NCI-H2227 (cell line): ENCODE data around the gene MAL.

Experiments used
- DNase-seq: peaks from one replicate; lab custom pipeline; 2025; ENCODE audit not compliant: unreplicated experiment; lab: John Stamatoyannopoulos, UW

MAL gene

GRCh38 chr2:95015261-95015912 is 10.1 kb upstream of the MAL start:
- DNase-seq: no peak

GRCh38 chr2:95016616-95017015 is 8.9 kb upstream of the MAL start:
- DNase-seq: no peak

DNA sequence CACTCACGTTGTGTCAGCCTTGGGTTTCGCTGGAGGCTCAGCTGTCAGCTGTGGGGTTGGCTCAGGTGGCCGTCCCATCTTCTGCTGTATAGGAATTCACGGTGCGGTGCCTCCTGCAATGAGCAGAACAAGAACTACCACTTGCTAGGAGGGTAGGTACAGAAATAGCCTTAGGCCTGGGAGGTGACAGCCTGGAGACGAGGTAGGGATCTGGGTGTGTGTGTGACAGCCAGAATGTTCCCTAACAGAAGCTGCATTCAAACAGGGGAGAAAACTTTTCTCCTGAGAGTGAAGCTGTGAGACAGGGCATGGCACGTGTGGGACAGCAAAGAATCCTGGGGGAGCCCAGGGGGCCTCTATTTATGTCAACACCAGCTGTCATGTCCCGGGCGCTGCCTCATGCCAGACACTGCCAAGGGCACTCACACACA is 8.4 kb upstream of the MAL start:
- no peak for DNase-seq

DNA sequence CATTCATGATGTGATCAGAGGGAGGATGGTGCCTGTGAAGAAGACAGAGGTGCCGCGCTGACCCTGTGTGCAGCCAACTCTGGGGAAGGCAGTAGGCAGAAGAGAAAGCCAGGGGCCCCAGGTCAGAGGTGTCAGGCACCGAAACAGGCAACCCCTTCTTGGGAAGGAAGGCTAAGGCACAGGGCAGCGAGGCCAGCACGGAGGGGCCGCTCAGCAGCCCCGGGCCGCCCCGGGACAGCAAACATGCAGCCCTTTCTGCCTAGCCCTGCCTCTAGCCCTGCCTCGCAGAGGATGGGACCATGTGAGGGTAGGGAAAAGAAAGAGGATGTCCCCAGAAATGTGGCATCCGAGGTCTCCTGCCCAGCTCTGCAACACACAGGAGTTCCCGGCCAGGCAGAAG is 7.7 kb upstream of the MAL start:
- no peak for DNase-seq

DNA sequence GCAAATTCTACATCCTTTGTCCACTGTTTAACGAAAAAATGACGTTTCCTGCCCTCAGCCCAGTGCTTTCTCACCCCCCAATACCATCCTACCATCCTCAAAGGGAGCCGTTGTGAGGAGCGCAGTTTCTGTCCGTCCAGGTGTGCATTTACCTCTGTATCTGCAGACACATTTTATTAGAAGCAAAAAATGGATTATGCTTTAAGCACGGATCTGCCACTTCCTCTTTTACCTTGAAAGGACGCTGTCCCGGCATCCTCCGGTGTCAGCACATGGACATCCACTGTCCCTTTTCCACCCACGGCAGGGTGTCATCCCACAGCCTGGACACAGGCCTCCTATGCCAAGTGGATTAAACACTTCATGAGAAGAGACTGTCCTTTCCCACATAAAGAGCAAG is 7.2 kb upstream of the MAL start:
- DNase-seq: no peak

DNA sequence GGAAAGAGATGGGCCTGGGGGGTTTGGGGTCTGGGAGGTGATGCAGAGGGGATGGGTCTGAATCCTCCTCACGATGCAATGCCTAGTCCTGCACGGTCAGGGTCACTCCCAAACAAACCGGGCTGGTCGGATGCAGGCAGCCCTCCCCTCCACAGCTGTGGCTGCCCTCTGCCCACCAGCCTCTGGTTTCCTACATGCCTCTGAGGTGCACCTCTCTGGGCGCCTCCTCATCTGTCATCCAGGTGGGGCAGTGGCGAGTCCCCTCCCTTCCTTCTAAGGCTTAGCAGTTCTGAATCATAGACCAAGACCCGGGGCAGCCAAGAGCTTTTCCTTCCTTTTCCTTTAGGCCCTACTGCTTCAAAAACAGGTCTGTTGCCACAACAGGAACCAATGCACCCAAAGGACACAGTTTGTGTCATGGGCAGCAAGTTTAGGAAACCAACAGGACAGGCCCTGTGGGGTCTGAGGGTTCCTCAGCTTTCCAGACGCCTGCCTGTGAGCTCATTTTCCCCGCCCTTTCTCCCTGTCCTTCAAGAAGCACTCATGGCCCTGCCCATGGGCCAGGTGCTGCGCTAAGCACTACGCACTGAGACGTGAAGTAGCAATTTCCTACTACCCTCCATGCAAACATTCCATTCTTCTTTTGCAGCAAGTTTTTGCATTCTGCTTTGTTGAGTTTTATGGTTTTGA is 6.5 kb upstream of the MAL start:
- no peak for DNase-seq

DNA sequence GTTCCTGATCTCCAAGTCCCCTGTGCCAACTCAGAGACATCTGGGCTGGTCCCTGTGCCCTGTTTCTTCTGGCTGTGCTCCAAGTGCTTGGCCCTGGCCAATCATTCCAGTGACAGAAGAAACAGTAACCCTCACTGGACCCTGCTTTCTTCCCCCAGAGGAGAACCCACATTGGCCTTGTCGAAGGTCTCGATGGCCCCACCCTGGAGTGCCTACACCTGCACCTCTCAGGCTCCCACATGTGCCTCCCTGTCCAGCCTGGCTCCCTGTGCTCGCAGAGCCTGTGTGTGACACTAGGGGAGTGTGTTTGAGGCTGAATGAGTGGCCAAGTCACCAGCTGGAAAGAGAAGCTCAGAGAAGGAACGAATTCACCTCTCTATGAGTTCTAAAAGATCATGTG is 5.9 kb upstream of the MAL start:
- no peak for DNase-seq

GRCh38 chr2:95020275-95021022 is 5.1 kb upstream of the MAL start:
- DNase-seq: no peak

DNA sequence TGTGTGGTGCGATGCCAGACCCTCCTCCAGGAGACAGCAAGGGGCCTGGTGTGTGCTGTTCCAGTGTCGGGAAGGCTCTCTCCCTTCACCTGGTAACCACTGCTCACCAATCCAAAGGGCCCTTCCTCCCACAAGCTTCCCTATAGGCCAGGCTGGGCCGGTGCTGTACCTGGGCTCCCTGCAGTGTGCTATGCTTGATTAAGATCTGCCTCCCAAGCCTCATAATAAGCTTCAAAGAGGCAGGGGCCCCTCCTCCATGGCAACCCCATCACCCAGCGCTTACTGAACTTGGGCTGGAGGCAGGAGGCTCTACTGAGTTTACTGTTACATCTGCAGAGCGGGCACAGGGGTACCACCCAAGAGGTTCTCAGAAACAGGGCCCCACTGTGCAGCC is 4.5 kb upstream of the MAL start:
- DNase-seq: no peak

DNA sequence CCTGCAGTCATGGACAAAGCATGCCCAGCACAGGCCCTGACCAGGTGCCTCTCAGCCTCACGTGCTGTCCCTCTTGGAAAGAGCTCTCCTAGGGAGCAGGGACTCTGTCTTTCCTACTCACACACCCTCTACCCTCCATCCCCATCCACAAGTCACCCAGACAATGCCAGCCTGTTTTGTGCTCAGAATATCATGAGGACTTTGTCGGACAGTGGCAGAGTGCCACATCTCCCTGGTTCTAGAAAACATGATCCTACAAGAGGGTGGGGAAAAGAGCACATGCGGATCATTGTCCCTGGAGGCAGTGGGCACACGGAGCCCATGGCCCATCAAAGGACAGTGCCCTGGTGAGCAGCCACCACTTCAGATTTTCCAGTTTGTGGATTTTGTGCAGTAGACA is 3.7 kb upstream of the MAL start:
- no peak for DNase-seq

DNA sequence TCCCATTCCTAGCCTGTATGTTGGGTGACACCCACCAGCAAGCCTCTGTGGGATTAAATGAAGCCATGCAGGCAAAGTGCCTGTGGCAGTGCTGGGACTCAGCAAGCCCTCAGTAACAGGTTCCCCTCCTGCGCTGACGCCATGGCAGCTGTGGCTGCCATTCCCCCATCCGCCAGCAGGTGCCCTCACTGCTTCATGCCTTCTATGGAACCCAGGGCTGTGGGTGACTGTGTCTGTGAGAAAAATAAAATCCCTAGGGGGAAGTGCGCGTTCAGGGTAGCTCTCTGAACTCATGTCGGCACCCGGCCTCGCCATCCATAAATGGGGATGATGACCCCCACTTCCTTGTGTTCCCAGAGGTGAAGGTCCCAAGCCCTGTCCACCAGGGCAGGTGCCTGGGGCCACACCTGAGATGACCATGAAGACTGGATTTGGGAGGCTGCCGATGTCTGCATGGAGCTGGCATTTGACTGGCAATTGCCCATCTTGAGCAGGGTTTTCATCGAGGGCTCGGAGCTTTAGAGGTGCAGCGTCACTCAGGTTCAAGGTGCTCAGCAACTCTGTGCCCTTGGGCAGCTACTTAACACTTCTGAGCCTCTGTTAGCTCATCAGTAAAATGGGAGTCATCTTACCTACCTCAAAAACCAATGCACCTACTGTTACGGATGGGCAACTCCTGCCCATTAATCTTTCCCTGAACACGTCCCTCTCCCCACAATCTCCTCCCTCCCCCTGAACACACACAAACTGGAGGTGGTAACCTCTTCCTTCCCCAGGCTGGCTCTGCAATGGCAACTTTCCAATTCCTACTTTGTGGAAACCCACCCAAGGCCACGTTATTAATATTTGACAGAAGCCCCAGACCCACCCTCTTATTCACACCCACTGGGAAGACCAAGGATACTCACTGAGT is 2.9 kb upstream of the MAL start:
- peak; percentile 79 for DNase-seq

GRCh38 chr2:95023222-95023597 is 2.3 kb upstream of the MAL start:
- DNase-seq: no peak

GRCh38 chr2:95024371-95024770 is 1.1 kb upstream of the MAL start:
- DNase-seq: no peak

- peak; percentile 10 for DNase-seq
Measured at GRCh38 chr2:95024960-95025405, 525 bp upstream of the MAL start.

GRCh38 chr2:95026471-95027368 is 1.2 kb downstream of the MAL start:
- peak; percentile 19 for DNase-seq

DNA sequence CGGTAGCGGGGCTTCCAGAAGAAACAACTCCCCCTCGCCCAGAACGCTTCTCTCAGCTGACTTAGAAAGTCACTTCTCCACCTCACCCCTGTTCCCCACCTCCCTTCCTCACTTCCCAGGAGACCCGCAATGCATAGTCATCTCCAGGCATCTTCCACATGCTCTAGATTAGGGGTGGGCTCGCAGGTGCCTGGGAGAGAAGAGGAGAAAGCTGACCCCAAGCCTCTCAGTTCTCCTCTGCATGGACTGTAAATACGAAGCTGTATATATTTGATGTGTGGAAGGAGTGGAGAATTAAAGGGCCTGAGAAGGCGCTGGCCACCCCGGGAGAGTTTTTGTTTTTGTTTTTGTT is 1.8 kb downstream of the MAL start:
- no peak for DNase-seq

DNA sequence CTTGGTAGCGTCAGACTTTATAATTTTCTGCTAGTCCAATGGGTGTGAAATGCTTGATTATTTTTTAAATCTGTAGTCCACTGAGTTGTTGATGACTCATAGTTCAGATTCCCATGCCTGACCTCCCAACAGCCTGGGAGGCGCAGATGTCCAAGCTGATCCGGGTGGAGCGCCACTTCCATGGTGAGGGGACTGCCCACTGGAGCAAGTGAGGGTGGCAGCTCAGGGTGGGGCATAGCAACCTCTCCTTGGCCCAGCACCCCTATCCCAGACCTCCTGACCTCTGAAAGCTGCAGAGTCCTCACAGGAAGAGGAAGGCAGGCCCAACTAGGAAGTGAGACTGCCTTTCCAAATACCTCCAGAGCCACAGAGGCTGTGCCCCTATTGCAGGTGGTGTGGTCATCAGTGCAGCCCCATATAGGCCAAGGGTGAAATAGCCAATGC is 4.4 kb downstream of the MAL start:
- DNase-seq: no peak

- no peak for DNase-seq
Measured at GRCh38 chr2:95030496-95030895, 5.0 kb downstream of the MAL start.

DNA sequence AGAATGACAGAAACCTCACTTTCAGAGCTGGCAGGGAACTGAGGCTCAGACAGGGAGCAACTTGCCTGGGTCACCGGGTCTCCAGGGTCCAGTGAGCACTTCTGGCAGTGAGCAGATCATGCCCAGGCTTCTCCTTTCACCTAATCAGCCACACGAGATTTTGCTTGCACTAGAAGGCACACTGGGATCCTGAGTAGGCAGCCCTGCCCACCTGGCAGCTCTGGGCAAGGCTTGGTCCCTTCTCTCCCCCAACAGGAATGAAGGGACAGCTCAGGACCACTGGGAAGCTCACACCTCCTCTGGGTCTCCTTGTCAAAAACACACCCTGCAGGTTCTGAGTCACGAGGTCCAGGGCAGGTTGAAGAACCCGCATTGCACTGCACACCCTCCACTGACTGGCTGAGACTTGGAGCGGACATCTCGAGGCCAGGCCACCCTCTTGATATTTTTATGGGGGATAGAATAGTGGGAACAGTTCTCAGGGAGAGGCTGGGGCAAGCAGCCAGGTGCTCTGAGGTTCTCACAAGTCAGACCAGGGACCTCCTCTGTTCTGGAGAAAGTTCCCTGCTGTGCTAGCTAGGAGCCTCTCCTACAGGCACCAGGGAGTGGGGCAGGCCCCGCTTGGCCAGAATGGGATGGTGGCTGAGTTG is 5.7 kb downstream of the MAL start:
- no peak for DNase-seq

DNA sequence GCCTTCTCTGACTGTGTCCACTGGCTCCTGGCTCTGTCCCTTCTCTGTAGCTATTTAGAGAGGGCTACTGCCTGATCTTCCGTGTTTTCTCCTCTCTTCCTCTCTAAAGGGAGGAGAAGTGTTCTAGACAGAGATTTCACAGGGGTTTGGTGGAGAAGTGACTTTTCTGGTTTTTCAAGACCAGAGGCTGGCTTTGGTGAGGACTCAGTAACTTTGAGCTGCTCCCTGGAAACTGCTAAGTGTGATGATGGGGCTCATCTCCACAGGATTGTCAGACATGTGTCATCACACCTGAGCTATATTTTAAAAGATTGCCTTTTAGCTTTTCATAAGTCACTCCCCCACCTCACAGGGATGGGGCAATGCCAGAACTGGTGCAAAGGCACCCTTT is 6.2 kb downstream of the MAL start:
- no peak for DNase-seq
